ENCODE data around the gene STXBP4.

Gene STXBP4

GRCh38 chr17:54968262-54968987 is at the start of gene STXBP4, which contains the start of gene COX11:
STXBP4 (plus strand) TSS chr17:54968765; CDS start chr17:54986220, 17,455 bp downstream.
COX11 (minus strand) TSS chr17:54968654; CDS start chr17:54968646, 8 bp downstream.
- DNase-seq (ENCODE audit: low read depth), result peak; percentile 84
- peak within 1 kb of the TSS; percentile 99 for H3K4me3 ChIP-seq (ENCODE audit: control insufficient read depth, low read depth, low read length)
- TF ChIP-seq CTCF (IDR thresholded peaks at IDR 0.05; ENCODE audit: control insufficient read depth, insufficient read depth, low read depth, low read length, missing control alignments), result peak; percentile 47

- DNase-seq (ENCODE audit: low read depth), result no peak
- TF ChIP-seq CTCF (IDR thresholded peaks at IDR 0.05; ENCODE audit: control insufficient read depth, insufficient read depth, low read depth, low read length, missing control alignments), result no peak
- H3K4me3 ChIP-seq (ENCODE audit: control insufficient read depth, low read depth, low read length), result no peak overlapping the region
These were observed 49.1 kb upstream of the STXBP4 start for GRCh38 chr17:54919425-54919824.

- DNase-seq (ENCODE audit: low read depth), result no peak
- TF ChIP-seq CTCF (IDR thresholded peaks at IDR 0.05; ENCODE audit: control insufficient read depth, insufficient read depth, low read depth, low read length, missing control alignments), result no peak
- no peak overlapping the region for H3K4me3 ChIP-seq (ENCODE audit: control insufficient read depth, low read depth, low read length)
These were observed 47.7 kb upstream of the STXBP4 start for GRCh38 chr17:54920819-54921218.

GRCh38 chr17:54924405-54924804 is 44.2 kb upstream of the STXBP4 start:
- TF ChIP-seq CTCF (IDR thresholded peaks at IDR 0.05; ENCODE audit: control insufficient read depth, insufficient read depth, low read depth, low read length, missing control alignments), result no peak
- no peak for DNase-seq (ENCODE audit: low read depth)
- H3K4me3 ChIP-seq (ENCODE audit: control insufficient read depth, low read depth, low read length), result no peak overlapping the region

GRCh38 chr17:54927525-54927924 is 41.0 kb upstream of the STXBP4 start:
- no peak for TF ChIP-seq CTCF (IDR thresholded peaks at IDR 0.05; ENCODE audit: control insufficient read depth, insufficient read depth, low read depth, low read length, missing control alignments)
- no peak for DNase-seq (ENCODE audit: low read depth)
- no peak overlapping the region for H3K4me3 ChIP-seq (ENCODE audit: control insufficient read depth, low read depth, low read length)

GRCh38 chr17:54932711-54933110 is 35.9 kb upstream of the STXBP4 start:
- no peak for TF ChIP-seq CTCF (IDR thresholded peaks at IDR 0.05; ENCODE audit: control insufficient read depth, insufficient read depth, low read depth, low read length, missing control alignments)
- no peak overlapping the region for H3K4me3 ChIP-seq (ENCODE audit: control insufficient read depth, low read depth, low read length)
- no peak for DNase-seq (ENCODE audit: low read depth)

All from AG09309 (cell line).